OCI-LY7 (cell line): ENCODE measurements around the gene ABCC10. TPM values are rescaled to one million over a fixed set of nuclear protein-coding genes. Genes with fewer than 3 reads are reported as not detected.

Source experiments
- BruUV-seq: library from RNA; stranded (reverse); fragments of 400-500 nt; replicated peaks from 2 replicates; lab custom pipeline; 2021; lab: Mats Ljungman, UMichigan
- CTCF ChIA-PET: fragments of 300-600 bp; sonication (Branson Sonifier 250); formaldehyde crosslinking; loops from one replicate; lab custom pipeline; 2022; ENCODE audit warnings: antibody characterized with exemption; ENCODE audit not compliant: unreplicated experiment; lab: Charles Lee
- POLR2A ChIA-PET: fragments of 300-600 bp; sonication (Branson Sonifier 250); formaldehyde crosslinking; loops from one replicate; lab custom pipeline; 2022; ENCODE audit warnings: antibody characterized with exemption; lab: Charles Lee
- DNase-seq: peaks from one replicate; pipeline ENCODE4 v3.0.0-alpha.2; 2015; ENCODE audit warnings: low spot score
- H2AFZ ChIP-seq: fragments of 200-600 bp; sonication (generic), shearing (Covaris generic); 2 replicates; pipeline ENCODE4 v1.6.1; 2014; ENCODE audit warnings: mild to moderate bottlenecking, antibody characterized with exemption, low read length, moderate library complexity
- H3K27ac ChIP-seq: fragments of 200-600 bp; sonication (generic); 2 replicates; pipeline ENCODE4 v1.5.1; 2014; ENCODE audit warnings: mixed run types, low read depth, mild to moderate bottlenecking, moderate library complexity, low read length, inconsistent platforms; ENCODE audit not compliant: poor library complexity, severe bottlenecking
- H3K36me3 ChIP-seq: fragments of 200-600 bp; sonication (generic); 2 replicates; pipeline ENCODE4 v1.6.1; 2014; ENCODE audit warnings: mild to moderate bottlenecking, antibody characterized with exemption, low read length, moderate library complexity, mixed read lengths; ENCODE audit not compliant: insufficient read depth
- H3K4me1 ChIP-seq: fragments of 200-600 bp; sonication (generic); 2 replicates; pipeline ENCODE4 v1.5.1; 2014; ENCODE audit warnings: mild to moderate bottlenecking, low read length; ENCODE audit not compliant: insufficient read depth, poor library complexity, severe bottlenecking
- H3K4me2 ChIP-seq: fragments of 200-600 bp; sonication (generic); 2 replicates; pipeline ENCODE4 v1.6.1; 2014; ENCODE audit warnings: mild to moderate bottlenecking, low read length
- H3K4me3 ChIP-seq: fragments of 200-600 bp; sonication (generic); 2 replicates; pipeline ENCODE4 v1.5.1; 2014; ENCODE audit warnings: mild to moderate bottlenecking, low read depth, low read length; ENCODE audit not compliant: poor library complexity, severe bottlenecking
- H3K79me2 ChIP-seq: fragments of 200-600 bp; sonication (generic); 2 replicates; pipeline ENCODE4 v1.6.1; 2016; ENCODE audit warnings: low read depth, mild to moderate bottlenecking, low read length, moderate library complexity, mixed read lengths; ENCODE audit not compliant: insufficient read depth
- H3K9me2 ChIP-seq: fragments of 200-600 bp; sonication (generic); 2 replicates; pipeline ENCODE4 v1.6.1; 2016; ENCODE audit warnings: mild to moderate bottlenecking, low read length, mixed read lengths; ENCODE audit not compliant: insufficient read depth
- H3K9me3 ChIP-seq: fragments of 200-600 bp; sonication (generic); 2 replicates; pipeline ENCODE4 v1.6.1; 2014; ENCODE audit warnings: mild to moderate bottlenecking, mixed run types, low read length, mixed read lengths
- H4K20me1 ChIP-seq: fragments of 200-600 bp; sonication (generic); 2 replicates; pipeline ENCODE4 v1.6.1; 2014; ENCODE audit warnings: mild to moderate bottlenecking, antibody characterized with exemption, low read length, moderate library complexity, mixed read lengths; ENCODE audit not compliant: insufficient read depth
- CTCF ChIP-seq: fragments of 200-600 bp; sonication (generic); conservative IDR thresholded peaks from 2 replicates; pipeline ENCODE4 v1.5.1; 2014; ENCODE audit warnings: mild to moderate bottlenecking, antibody characterized with exemption, low read length, moderate library complexity, mixed read lengths
- EZH2phosphoT487 ChIP-seq: fragments of 200-600 bp; sonication (generic); IDR thresholded peaks from 2 replicates; pipeline ENCODE4 v1.6.1; 2018; ENCODE audit warnings: low read depth, borderline replicate concordance, mild to moderate bottlenecking, mixed run types, antibody characterized with exemption, low read length, moderate library complexity, mixed read lengths
- intact Hi-C: fragments of 100-400 bp; cut with micrococcal nuclease; formaldehyde crosslinking; loops from one replicate; pipeline ENCODE4 v1.10.0; 2022; ENCODE audit not compliant: unreplicated experiment
- total RNA-seq, 2 experiments: library from RNA; depleted of rRNA in 1 of 2; stranded (reverse); fragments of >200 nt in 1 of 2; shearing (Covaris generic) in 1 of 2; gene quantifications; 2 replicates each; pipeline ENCODE4 v1.2.3, GENCODE V29; 2014 to 2022

ABCC10 gene
- total RNA-seq, 2 experiments from 2014 or later, result 11.4 to 31.1 TPM

- no TSS peak for BruUV-seq
- Histone ChIP-seq H2AFZ (no peak overlapping the region), H3K4me2 (no peak overlapping the region), H3K79me2 (no peaks in the 10 kb centered on the region), H3K36me3 (no peaks in the 10 kb centered on the region), H3K4me3 (no peak overlapping the region), H4K20me1 (no peaks in the 10 kb centered on the region), H3K9me2 (no peaks in the 10 kb centered on the region), H3K4me1 (no peaks in the 10 kb centered on the region), H3K9me3 (no peaks in the 10 kb centered on the region), H3K27ac (no peak overlapping the region)
- intact Hi-C loops, result no loop called here
- TF ChIP-seq EZH2phosphoT487 (no peak), CTCF (no peak)
- CTCF ChIA-PET, result no interaction called here
- DNase-seq, result no peak
- POLR2A ChIA-PET, result interaction anchor here (0.5 to 1.0 kb wide), 2 partner anchors 9 to 616 kb away, joined by 3 read pairs; partner anchors contain the start of gene TJAP1
These were observed 41.7 kb downstream of the ABCC10 start for GRCh38 chr6:43468748-43469681.

- intact Hi-C loops, result no loop called here
- H3K4me3 ChIP-seq, result no peak overlapping the region
- POLR2A ChIA-PET, result no interaction called here
- H3K4me1 ChIP-seq, result no peaks in the 10 kb centered on the region
- no peaks in the 10 kb centered on the region for H3K79me2 ChIP-seq
- CTCF ChIA-PET, result no interaction called here
- no peak overlapping the region for H3K4me2 ChIP-seq
- no peaks in the 10 kb centered on the region for H3K9me3 ChIP-seq
- no TSS peak for BruUV-seq
- H3K27ac ChIP-seq, result no peak overlapping the region
- H2AFZ ChIP-seq, result no peak overlapping the region
- H4K20me1 ChIP-seq, result no peaks in the 10 kb centered on the region
- no peaks in the 10 kb centered on the region for H3K9me2 ChIP-seq
- no peak for DNase-seq
- H3K36me3 ChIP-seq, result no peaks in the 10 kb centered on the region
- TF ChIP-seq EZH2phosphoT487, result no peak
- no peak for TF ChIP-seq CTCF
These were observed 42.6 kb downstream of the ABCC10 start for GRCh38 chr6:43469947-43470346.

GRCh38 chr6:43471399-43471798, 44.1 kb downstream of the ABCC10 start:
- BruUV-seq, result no TSS peak

More at GRCh38 chr6:43471399-43471798, 44.1 kb downstream of the ABCC10 start:
- no peaks in the 10 kb centered on the region for H3K9me3 ChIP-seq
- no peaks in the 10 kb centered on the region for H4K20me1 ChIP-seq
- ChIA-PET POLR2A (interaction anchor here (0.8 to 1.1 kb wide), 2 partner anchors 12 to 902 kb away, joined by 3 to 4 read pairs; no protein-coding TSS in a partner anchor), CTCF (no interaction called here)
- no peaks in the 10 kb centered on the region for H3K79me2 ChIP-seq
- no peak overlapping the region for H3K4me2 ChIP-seq
- H3K4me1 ChIP-seq, result no peaks in the 10 kb centered on the region
- H2AFZ ChIP-seq, result no peak overlapping the region
- TF ChIP-seq CTCF (no peak), EZH2phosphoT487 (no peak)
- intact Hi-C loops, result no loop called here
- no peaks in the 10 kb centered on the region for H3K36me3 ChIP-seq
- H3K4me3 ChIP-seq, result no peak overlapping the region
- H3K27ac ChIP-seq, result no peak overlapping the region
- H3K9me2 ChIP-seq, result no peaks in the 10 kb centered on the region
- DNase-seq, result no peak
